K562 (cell line): ENCODE results near the gene ARID5B. TPM values are rescaled to one million over a fixed set of nuclear protein-coding genes. Genes with fewer than 3 reads are reported as not detected.

Source experiments
- ATAC-seq: fragments of 200-7000 bp; cut with Tn5 transposase; 3 replicates; pipeline ENCODE4 v1.9.1; 2020; ENCODE audit warnings: moderate library complexity
- BruUV-seq: library from RNA; stranded (reverse); fragments of 400-500 nt; replicated peaks from 2 replicates; lab custom pipeline; 2021; lab: Mats Ljungman, UMichigan
- CTCF ChIA-PET: fragments of 300-600 bp; formaldehyde crosslinking; extraction: SDS; loops from one replicate; lab custom pipeline; 2021; ENCODE audit warnings: low intra/inter-chr PET ratio; lab: Yijun Ruan, JAX
- POLR2A ChIA-PET: fragments of 300-600, 350-650 bp; sonication (Branson Sonifier 250); formaldehyde crosslinking; extraction: SDS; loops from one replicate; lab custom pipeline; 2021; ENCODE audit warnings: antibody characterized with exemption, inconsistent platforms; lab: Yijun Ruan, JAX
- DNase-seq, 4 experiments: peaks; one replicate each; pipeline versions ENCODE4 v3.0.0 to v3.0.0-alpha.2; 2011 to 2018; ENCODE audit warnings: low spot score in 3 of 4, mixed read lengths in 3 of 4; ENCODE audit errors: extremely low read depth in 1 of 4
- FAIRE-seq: peaks from 2 replicates; lab custom pipeline; 2011; peaks lifted over from hg19 to GRCh38; lab: Jason Lieb, UNC
- H2AFZ ChIP-seq: 2 replicates; pipeline ENCODE4 v1.6.0; 2011; ENCODE audit warnings: low read depth, low read length, control low read depth, inconsistent platforms
- H3K27ac ChIP-seq: fragments of 200-600 bp; 3 replicates; pipeline ENCODE4 v1.8.0; 2011; ENCODE audit warnings: low read depth, mild to moderate bottlenecking, control low read depth, inconsistent platforms, low read length, moderate library complexity, mixed read lengths; ENCODE audit errors: extremely low read depth
- H3K27me3 ChIP-seq, 2 experiments: fragments of 300-600 bp in 1 of 2; 2 replicates in 1 of 2; 3 replicates in 1 of 2; pipeline versions ENCODE4 v1.6.0 to v1.8.0; 2011; ENCODE audit warnings: inconsistent platforms in 2 of 2, low read length in 2 of 2, mild to moderate bottlenecking in 1 of 2, mixed read lengths in 1 of 2, moderate library complexity in 1 of 2; ENCODE audit not compliant: control insufficient read depth in 2 of 2, insufficient read depth in 2 of 2
- H3K36me3 ChIP-seq: fragments of 300-600 bp; 3 replicates; pipeline ENCODE4 v1.8.0; 2011; ENCODE audit warnings: mild to moderate bottlenecking, low read length, inconsistent platforms; ENCODE audit not compliant: control insufficient read depth, insufficient read depth
- H3K4me1 ChIP-seq, 2 experiments: fragments of 200-600 bp in 1 of 2; replicated peaks in 1 of 2; 2 replicates in 1 of 2; 3 replicates in 1 of 2; pipeline versions ENCODE4 v1.5.1 to v1.8.0; 2011; ENCODE audit warnings: inconsistent platforms in 2 of 2, low read length in 2 of 2, mild to moderate bottlenecking in 1 of 2, mixed read lengths in 1 of 2, moderate library complexity in 1 of 2; ENCODE audit not compliant: control insufficient read depth in 2 of 2, insufficient read depth in 2 of 2
- H3K4me2 ChIP-seq: 2 replicates; pipeline ENCODE4 v1.6.1; 2011; ENCODE audit warnings: low read length, control low read depth, inconsistent platforms, mixed read lengths; ENCODE audit not compliant: insufficient read depth
- H3K4me3 ChIP-seq: fragments of 200-600 bp; sonication (generic), shearing (Covaris generic); 2 replicates; pipeline ENCODE4 v1.5.1; 2016; ENCODE audit warnings: control low read depth, inconsistent platforms
- H3K79me2 ChIP-seq: fragments of 200-600 bp; 3 replicates; pipeline ENCODE4 v1.8.0; 2011; ENCODE audit warnings: low read length, inconsistent platforms; ENCODE audit not compliant: control insufficient read depth, insufficient read depth
- H3K9ac ChIP-seq, 2 experiments: 2 replicates each; pipeline versions ENCODE4 v1.6.0 to v1.6.1; 2011; ENCODE audit warnings: low read depth in 2 of 2, low read length in 2 of 2, control low read depth in 1 of 2, inconsistent platforms in 1 of 2, mild to moderate bottlenecking in 1 of 2, mixed read lengths in 1 of 2; ENCODE audit not compliant: insufficient read depth in 1 of 2
- H3K9me1 ChIP-seq: one replicate; pipeline ENCODE4 v1.6.0; 2011; ENCODE audit warnings: inconsistent platforms, mild to moderate bottlenecking, low read length, moderate library complexity; ENCODE audit not compliant: control insufficient read depth, insufficient read depth
- H3K9me3 ChIP-seq: replicated peaks from 2 replicates; pipeline ENCODE4 v1.5.1; 2011; ENCODE audit warnings: low read depth, low read length, inconsistent platforms; ENCODE audit not compliant: control insufficient read depth, insufficient read depth
- H4K20me1 ChIP-seq: replicated peaks from 2 replicates; pipeline ENCODE4 v1.6.1; 2011; ENCODE audit warnings: low read length, inconsistent platforms, mixed read lengths; ENCODE audit not compliant: control insufficient read depth, insufficient read depth
- ELF4 ChIP-seq: fragments of 450-650 bp; formaldehyde crosslinking; IDR thresholded peaks from 2 replicates; pipeline ENCODE4 v1.4.0; 2022; ENCODE audit warnings: missing genetic modification characterization
- EP400 ChIP-seq: fragments of 450-650 bp; IDR thresholded peaks from 2 replicates; pipeline ENCODE4 v1.6.1; 2017; ENCODE audit warnings: antibody characterized with exemption, mild to moderate bottlenecking, moderate library complexity
- FOSL1 ChIP-seq: fragments of 200-800 bp; sonication (Bioruptor generic); conservative IDR thresholded peaks from 2 replicates; pipeline ENCODE4 v1.6.1; 2016; ENCODE audit warnings: missing genetic modification characterization, missing compliant biosample characterization
- MYC ChIP-seq, 2 experiments: fragments of 250-450 bp in 1 of 2; sonication (Bioruptor Pico) in 1 of 2; IDR thresholded peaks; 2 replicates each; pipeline versions ENCODE4 v1.5.1 to v1.6.1; 2012 to 2021; ENCODE audit warnings: low read depth in 2 of 2, borderline replicate concordance in 1 of 2, improper control_type of control experiment in 1 of 2, low read length in 1 of 2, mild to moderate bottlenecking in 1 of 2, moderate library complexity in 1 of 2
- NCOR1 ChIP-seq: fragments of 450-650 bp; IDR thresholded peaks from 2 replicates; pipeline ENCODE4 v1.6.1; 2016; ENCODE audit warnings: mild to moderate bottlenecking, moderate library complexity
- RBM25 ChIP-seq: fragments of 200-400 bp; formaldehyde crosslinking; IDR thresholded peaks from 2 replicates; pipeline ENCODE4 v1.6.1; 2018; ENCODE audit warnings: low read length, low read depth, moderate library complexity; ENCODE audit not compliant: severe bottlenecking
- RHOXF2B ChIP-seq: fragments of 250-450 bp; sonication (Bioruptor Pico); conservative IDR thresholded peaks from 2 replicates; pipeline ENCODE4 v1.5.1; 2021
- TAL1 ChIP-seq: fragments of 450-650 bp; IDR thresholded peaks from 2 replicates; pipeline ENCODE4 v1.6.1; 2016; ENCODE audit warnings: mild to moderate bottlenecking
- TBP ChIP-seq: optimal IDR thresholded peaks from 2 replicates; pipeline ENCODE3; 2011; ENCODE audit warnings: low read depth, low read length, improper control_type of control experiment
- TCF7L2 ChIP-seq: fragments of 150-350 bp; IDR thresholded peaks from 2 replicates; pipeline ENCODE4 v1.6.1; 2016; ENCODE audit warnings: low read depth, mild to moderate bottlenecking, low read length, moderate library complexity
- TOE1 ChIP-seq, 2 experiments: fragments of 450-650 bp in 1 of 2; sonication (generic) in 1 of 2; formaldehyde crosslinking in 1 of 2; IDR thresholded peaks; 2 replicates each; pipeline versions ENCODE4 v1.7.1 to v1.8.0; 2016 to 2022; ENCODE audit warnings: borderline replicate concordance in 2 of 2, mild to moderate bottlenecking in 2 of 2, antibody characterized with exemption in 1 of 2, inconsistent platforms in 1 of 2, low read depth in 1 of 2, missing genetic modification reagents in 1 of 2, moderate library complexity in 1 of 2
- ZBED1 ChIP-seq: IDR thresholded peaks from 2 replicates; pipeline ENCODE4 v1.6.1; 2014
- WGBS: fragments of 100-300 bp; shearing (Covaris generic); methylation state at CpG from one replicate; pipeline ENCODE4 v1.1.6; 2016; ENCODE audit warnings: low coverage, mixed read lengths; ENCODE audit not compliant: insufficient coverage; ENCODE audit errors: missing lambda C conversion rate; 5-methylcytosine and 5-hydroxymethylcytosine counted together
- in situ Hi-C: fragments of 300-500 bp; cut with MboI; formaldehyde crosslinking; loops from 4 replicates; pipeline ENCODE4 v1.15.0; 2018; ENCODE audit warnings: inconsistent platforms, mixed read lengths
- intact Hi-C: fragments of 100-400 bp; cut with micrococcal nuclease; formaldehyde crosslinking; loops from 2 replicates; pipeline ENCODE4 v1.14.2; 2022
- polyA plus RNA-seq, 8 experiments: library from polyadenylated mRNA; depleted of rRNA in 4 of 8; stranded (reverse) in 5 of 8; unstranded in 3 of 8; fragments of >200 nt; fragmentation: Nextera tagmentation in 2 of 8; fragmentation: Illumina TruSeq in 1 of 8; extraction: Ambion mirVana in 2 of 8; extraction: Trizol in 1 of 8; gene quantifications; 2 replicates each; pipeline versions ENCODE4 v1.2.1 to v1.2.3, GENCODE V29; 2011 to 2014; ENCODE audit warnings: inconsistent platforms in 1 of 8, missing spikeins in 1 of 8
- total RNA-seq, 7 experiments: library from RNA; depleted of rRNA in 6 of 7; stranded (reverse); fragments of >200 nt in 6 of 7; fragmentation: Illumina TruSeq in 2 of 7; extraction: Trizol in 2 of 7; gene quantifications; 2 replicates each; pipeline versions ENCODE4 v1.2.1 to v1.2.3, GENCODE V29; 2011 to 2021; ENCODE audit warnings: low replicate concordance in 1 of 7
- TF ChIP-seq, protein P1 (sequence below): fragments of 200-800 bp; sonication (Bioruptor generic); IDR thresholded peaks from 2 replicates; pipeline ENCODE4 v1.6.1; 2016; ENCODE audit warnings: missing genetic modification characterization, missing compliant biosample characterization
- TF ChIP-seq, protein P2 (sequence below): fragments of 250-450 bp; sonication (Bioruptor Pico); IDR thresholded peaks from 2 replicates; pipeline ENCODE4 v1.8.0; 2022; ENCODE audit warnings: inconsistent platforms
- TF ChIP-seq, protein P3 (sequence below): fragments of 200-800 bp; sonication (Bioruptor generic); IDR thresholded peaks from 2 replicates; pipeline ENCODE4 v1.6.1; 2017; ENCODE audit warnings: missing genetic modification characterization, missing compliant biosample characterization

The ARID5B gene
- total and polyA plus RNA-seq, 9 of the 15 experiments (the other 6 are each of a cell fraction or from before 2014, with no cell fraction given): 0.48 to 1.6 (median 0.80) TPM

DNA sequence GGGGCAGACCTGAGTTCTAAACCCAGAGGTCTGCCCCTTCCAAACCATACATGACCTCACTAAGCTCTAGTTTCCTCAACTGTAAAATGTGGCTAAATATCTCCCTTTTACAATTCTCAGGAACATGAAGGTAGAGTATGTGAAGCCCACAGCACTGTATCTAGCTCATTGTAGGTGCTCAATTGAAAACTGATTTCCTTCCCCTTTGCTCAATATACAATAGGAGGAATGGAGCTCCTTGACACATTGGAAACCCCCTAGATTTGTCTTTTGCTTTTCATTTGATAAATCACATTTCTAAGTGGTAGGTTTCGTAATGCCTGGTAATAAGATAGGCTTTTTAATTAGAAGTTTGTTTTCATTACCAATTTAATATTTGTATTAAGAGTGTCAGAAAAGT is 153.3 kb downstream of the ARID5B start:
- no peak for ATAC-seq
- DNase-seq: no peak
- H3K79me2 ChIP-seq: no peaks in the 10 kb centered on the region
- no peaks in the 10 kb centered on the region for H3K27me3 ChIP-seq
- H3K36me3 ChIP-seq: no peaks in the 10 kb centered on the region
- no peak for FAIRE-seq
- WGBS: 16% methylated on average over 1 of the region's 1 CpG
- no peak overlapping the region for H3K27ac ChIP-seq
- no peaks in the 10 kb centered on the region for H3K9me3 ChIP-seq
- ChIA-PET CTCF (no interaction called here), POLR2A (interaction anchor here (1.1 to 1.5 kb wide), 3 partner anchors 9 to 16 kb away, joined by 4 read pairs; no protein-coding TSS in a partner anchor)
- no peaks in the 10 kb centered on the region for H4K20me1 ChIP-seq
- no TSS peak for BruUV-seq
- no peak overlapping the region for H3K9ac ChIP-seq
- H3K4me3 ChIP-seq: no peak overlapping the region
- intact Hi-C loops: no loop called here
- no peaks in the 10 kb centered on the region for H3K9me1 ChIP-seq
- H3K4me1 ChIP-seq: peaks cover 0 to 8% of the 10 kb centered on the region in 2 experiments; a peak in 1 of 5 replicates
- H3K4me2 ChIP-seq: no peak overlapping the region
- no peak overlapping the region for H2AFZ ChIP-seq
- in situ Hi-C loops: no loop called here
- TF ChIP-seq TBP (no peak), EP400 (no peak), NCOR1 (no peak), ZBED1 (no peak), TAL1 (no peak), ELF4 (no peak), TCF7L2 (no peak), RBM25 (no peak), RHOXF2B (CRISPR knock-in tag) (no peak), MYC (IDR thresholded peaks at IDR 0.05; ENCODE audit: low read depth, low read length) (no peak), MYC (CRISPR knock-in tag; IDR thresholded peaks at IDR 0.05; ENCODE audit: borderline replicate concordance, low read depth) (no peak), FOSL1 (no peak), TOE1 (IDR thresholded peaks at IDR 0.05; ENCODE audit: borderline replicate concordance) (no peak), TOE1 (CRISPR knock-in tag; IDR thresholded peaks at IDR 0.05; ENCODE audit: borderline replicate concordance, low read depth) (no peak)
- TF ChIP-seq, protein P1, sequence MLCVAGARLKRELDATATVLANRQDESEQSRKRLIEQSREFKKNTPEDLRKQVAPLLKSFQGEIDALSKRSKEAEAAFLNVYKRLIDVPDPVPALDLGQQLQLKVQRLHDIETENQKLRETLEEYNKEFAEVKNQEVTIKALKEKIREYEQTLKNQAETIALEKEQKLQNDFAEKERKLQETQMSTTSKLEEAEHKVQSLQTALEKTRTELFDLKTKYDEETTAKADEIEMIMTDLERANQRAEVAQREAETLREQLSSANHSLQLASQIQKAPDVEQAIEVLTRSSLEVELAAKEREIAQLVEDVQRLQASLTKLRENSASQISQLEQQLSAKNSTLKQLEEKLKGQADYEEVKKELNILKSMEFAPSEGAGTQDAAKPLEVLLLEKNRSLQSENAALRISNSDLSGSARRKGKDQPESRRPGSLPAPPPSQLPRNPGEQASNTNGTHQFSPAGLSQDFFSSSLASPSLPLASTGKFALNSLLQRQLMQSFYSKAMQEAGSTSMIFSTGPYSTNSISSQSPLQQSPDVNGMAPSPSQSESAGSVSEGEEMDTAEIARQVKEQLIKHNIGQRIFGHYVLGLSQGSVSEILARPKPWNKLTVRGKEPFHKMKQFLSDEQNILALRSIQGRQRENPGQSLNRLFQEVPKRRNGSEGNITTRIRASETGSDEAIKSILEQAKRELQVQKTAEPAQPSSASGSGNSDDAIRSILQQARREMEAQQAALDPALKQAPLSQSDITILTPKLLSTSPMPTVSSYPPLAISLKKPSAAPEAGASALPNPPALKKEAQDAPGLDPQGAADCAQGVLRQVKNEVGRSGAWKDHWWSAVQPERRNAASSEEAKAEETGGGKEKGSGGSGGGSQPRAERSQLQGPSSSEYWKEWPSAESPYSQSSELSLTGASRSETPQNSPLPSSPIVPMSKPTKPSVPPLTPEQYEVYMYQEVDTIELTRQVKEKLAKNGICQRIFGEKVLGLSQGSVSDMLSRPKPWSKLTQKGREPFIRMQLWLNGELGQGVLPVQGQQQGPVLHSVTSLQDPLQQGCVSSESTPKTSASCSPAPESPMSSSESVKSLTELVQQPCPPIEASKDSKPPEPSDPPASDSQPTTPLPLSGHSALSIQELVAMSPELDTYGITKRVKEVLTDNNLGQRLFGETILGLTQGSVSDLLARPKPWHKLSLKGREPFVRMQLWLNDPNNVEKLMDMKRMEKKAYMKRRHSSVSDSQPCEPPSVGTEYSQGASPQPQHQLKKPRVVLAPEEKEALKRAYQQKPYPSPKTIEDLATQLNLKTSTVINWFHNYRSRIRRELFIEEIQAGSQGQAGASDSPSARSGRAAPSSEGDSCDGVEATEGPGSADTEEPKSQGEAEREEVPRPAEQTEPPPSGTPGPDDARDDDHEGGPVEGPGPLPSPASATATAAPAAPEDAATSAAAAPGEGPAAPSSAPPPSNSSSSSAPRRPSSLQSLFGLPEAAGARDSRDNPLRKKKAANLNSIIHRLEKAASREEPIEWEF: no peak
- TF ChIP-seq, protein P2, sequence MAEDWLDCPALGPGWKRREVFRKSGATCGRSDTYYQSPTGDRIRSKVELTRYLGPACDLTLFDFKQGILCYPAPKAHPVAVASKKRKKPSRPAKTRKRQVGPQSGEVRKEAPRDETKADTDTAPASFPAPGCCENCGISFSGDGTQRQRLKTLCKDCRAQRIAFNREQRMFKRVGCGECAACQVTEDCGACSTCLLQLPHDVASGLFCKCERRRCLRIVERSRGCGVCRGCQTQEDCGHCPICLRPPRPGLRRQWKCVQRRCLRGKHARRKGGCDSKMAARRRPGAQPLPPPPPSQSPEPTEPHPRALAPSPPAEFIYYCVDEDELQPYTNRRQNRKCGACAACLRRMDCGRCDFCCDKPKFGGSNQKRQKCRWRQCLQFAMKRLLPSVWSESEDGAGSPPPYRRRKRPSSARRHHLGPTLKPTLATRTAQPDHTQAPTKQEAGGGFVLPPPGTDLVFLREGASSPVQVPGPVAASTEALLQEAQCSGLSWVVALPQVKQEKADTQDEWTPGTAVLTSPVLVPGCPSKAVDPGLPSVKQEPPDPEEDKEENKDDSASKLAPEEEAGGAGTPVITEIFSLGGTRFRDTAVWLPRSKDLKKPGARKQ (CRISPR knock-in tag): no peak
- TF ChIP-seq, protein P3, sequence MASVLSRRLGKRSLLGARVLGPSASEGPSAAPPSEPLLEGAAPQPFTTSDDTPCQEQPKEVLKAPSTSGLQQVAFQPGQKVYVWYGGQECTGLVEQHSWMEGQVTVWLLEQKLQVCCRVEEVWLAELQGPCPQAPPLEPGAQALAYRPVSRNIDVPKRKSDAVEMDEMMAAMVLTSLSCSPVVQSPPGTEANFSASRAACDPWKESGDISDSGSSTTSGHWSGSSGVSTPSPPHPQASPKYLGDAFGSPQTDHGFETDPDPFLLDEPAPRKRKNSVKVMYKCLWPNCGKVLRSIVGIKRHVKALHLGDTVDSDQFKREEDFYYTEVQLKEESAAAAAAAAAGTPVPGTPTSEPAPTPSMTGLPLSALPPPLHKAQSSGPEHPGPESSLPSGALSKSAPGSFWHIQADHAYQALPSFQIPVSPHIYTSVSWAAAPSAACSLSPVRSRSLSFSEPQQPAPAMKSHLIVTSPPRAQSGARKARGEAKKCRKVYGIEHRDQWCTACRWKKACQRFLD (CRISPR knock-in tag): no peak
